HCT116 (cell line): ENCODE data around the gene ZBTB47.

ENCODE experiments used
- EGR1 ChIP-seq: IDR thresholded peaks from 2 replicates; pipeline ENCODE4 v1.6.1; 2012; ENCODE audit warnings: low read depth
- ELF1 ChIP-seq: IDR thresholded peaks from 2 replicates; pipeline ENCODE4 v1.6.1; 2012; ENCODE audit warnings: low read depth, borderline replicate concordance
- EZH2 ChIP-seq: fragments of 200-600 bp; sonication (generic); IDR thresholded peaks from 2 replicates; pipeline ENCODE4 v1.6.1; 2017; ENCODE audit warnings: antibody characterized with exemption, mixed run types
- JUND ChIP-seq: IDR thresholded peaks from 2 replicates; pipeline ENCODE4 v1.6.1; 2012
- POLR2A ChIP-seq: IDR thresholded peaks from 2 replicates; pipeline ENCODE4 v1.7.0; 2011; ENCODE audit warnings: borderline replicate concordance; ENCODE audit not compliant: insufficient read depth, insufficient read length; ENCODE audit errors: extremely low read depth
- RAD21 ChIP-seq: IDR thresholded peaks from 2 replicates; pipeline ENCODE4 v1.6.1; 2012; ENCODE audit warnings: low read depth, mild to moderate bottlenecking
- SP1 ChIP-seq: IDR thresholded peaks from 2 replicates; pipeline ENCODE4 v1.6.1; 2012; ENCODE audit warnings: low read depth
- SRF ChIP-seq: IDR thresholded peaks from 2 replicates; pipeline ENCODE4 v1.6.1; 2012; ENCODE audit warnings: low read depth
- TF ChIP-seq, protein P1 (sequence below), 3 experiments: fragments of 200-600 bp in 1 of 3; sonication (generic) in 1 of 3; IDR thresholded peaks in 2 of 3; conservative IDR thresholded peaks in 1 of 3; 2 replicates each; pipeline ENCODE4 v1.5.1; 2012 to 2017; ENCODE audit warnings: low read depth in 2 of 3, low read length in 2 of 3, antibody characterized with exemption in 1 of 3, borderline replicate concordance in 1 of 3, control low read depth in 1 of 3, mild to moderate bottlenecking in 1 of 3, mixed read lengths in 1 of 3, mixed run types in 1 of 3, moderate library complexity in 1 of 3; ENCODE audit not compliant: insufficient read depth in 1 of 3
- TF ChIP-seq, protein P2 (sequence below): IDR thresholded peaks from 2 replicates; pipeline ENCODE4 v1.6.1; 2011; ENCODE audit warnings: mild to moderate bottlenecking, low read length, moderate library complexity; ENCODE audit not compliant: insufficient replicate concordance; ENCODE audit errors: extremely low read depth
- TF ChIP-seq, protein P3 (sequence below): IDR thresholded peaks from 2 replicates; pipeline ENCODE4 v1.6.1; 2012

DNA sequence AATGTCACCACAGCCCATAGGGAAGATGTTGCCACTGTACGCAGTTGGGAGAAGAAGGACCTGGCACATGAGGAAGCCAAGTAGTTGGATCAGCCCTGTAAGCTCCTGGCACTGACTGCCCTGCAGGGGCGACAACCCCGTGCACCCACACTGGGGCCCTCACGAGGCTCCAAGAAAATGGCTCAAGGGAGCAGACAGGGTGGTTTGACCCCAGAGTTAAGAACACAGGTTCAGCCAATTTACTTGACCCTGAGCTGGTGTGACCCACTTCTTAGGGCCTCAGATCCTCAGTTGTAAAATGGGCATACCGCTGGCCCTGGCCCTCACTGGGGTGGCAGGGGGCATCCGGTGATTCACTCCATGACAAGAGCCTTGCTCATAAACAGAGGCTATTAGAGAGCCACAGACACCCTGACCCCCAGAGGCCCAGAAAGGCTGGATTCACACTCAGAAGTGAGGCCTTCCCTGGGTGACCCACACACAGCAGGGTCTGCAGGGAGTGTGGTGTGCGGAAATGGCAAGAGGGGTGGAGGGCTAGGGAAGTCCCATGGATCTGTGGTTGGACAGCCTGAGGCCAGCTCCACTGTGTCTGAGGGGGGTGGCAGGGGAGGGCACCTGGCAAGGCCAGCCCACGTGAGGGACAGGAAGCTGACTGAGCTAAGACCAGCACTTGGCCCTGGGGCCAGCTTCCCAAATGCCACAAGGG is 50.8 kb downstream of the ZBTB47 start:
- TF ChIP-seq SRF (no peak), POLR2A (no peak), EGR1 (no peak), RAD21 (no peak), EZH2 (no peak), JUND (no peak), ELF1 (no peak), SP1 (no peak)
- TF ChIP-seq, protein P1, sequence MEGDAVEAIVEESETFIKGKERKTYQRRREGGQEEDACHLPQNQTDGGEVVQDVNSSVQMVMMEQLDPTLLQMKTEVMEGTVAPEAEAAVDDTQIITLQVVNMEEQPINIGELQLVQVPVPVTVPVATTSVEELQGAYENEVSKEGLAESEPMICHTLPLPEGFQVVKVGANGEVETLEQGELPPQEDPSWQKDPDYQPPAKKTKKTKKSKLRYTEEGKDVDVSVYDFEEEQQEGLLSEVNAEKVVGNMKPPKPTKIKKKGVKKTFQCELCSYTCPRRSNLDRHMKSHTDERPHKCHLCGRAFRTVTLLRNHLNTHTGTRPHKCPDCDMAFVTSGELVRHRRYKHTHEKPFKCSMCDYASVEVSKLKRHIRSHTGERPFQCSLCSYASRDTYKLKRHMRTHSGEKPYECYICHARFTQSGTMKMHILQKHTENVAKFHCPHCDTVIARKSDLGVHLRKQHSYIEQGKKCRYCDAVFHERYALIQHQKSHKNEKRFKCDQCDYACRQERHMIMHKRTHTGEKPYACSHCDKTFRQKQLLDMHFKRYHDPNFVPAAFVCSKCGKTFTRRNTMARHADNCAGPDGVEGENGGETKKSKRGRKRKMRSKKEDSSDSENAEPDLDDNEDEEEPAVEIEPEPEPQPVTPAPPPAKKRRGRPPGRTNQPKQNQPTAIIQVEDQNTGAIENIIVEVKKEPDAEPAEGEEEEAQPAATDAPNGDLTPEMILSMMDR (IDR thresholded peaks at IDR 0.05 in 2 of 3, conservative IDR thresholded peaks at IDR 0.05 in 1 of 3; ENCODE audit: borderline replicate concordance in 1 of 3, insufficient read depth in 1 of 3, low read depth in 2 of 3, low read length in 2 of 3) = no peak
- TF ChIP-seq, protein P2, sequence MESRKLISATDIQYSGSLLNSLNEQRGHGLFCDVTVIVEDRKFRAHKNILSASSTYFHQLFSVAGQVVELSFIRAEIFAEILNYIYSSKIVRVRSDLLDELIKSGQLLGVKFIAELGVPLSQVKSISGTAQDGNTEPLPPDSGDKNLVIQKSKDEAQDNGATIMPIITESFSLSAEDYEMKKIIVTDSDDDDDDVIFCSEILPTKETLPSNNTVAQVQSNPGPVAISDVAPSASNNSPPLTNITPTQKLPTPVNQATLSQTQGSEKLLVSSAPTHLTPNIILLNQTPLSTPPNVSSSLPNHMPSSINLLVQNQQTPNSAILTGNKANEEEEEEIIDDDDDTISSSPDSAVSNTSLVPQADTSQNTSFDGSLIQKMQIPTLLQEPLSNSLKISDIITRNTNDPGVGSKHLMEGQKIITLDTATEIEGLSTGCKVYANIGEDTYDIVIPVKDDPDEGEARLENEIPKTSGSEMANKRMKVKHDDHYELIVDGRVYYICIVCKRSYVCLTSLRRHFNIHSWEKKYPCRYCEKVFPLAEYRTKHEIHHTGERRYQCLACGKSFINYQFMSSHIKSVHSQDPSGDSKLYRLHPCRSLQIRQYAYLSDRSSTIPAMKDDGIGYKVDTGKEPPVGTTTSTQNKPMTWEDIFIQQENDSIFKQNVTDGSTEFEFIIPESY = no peak
- TF ChIP-seq, protein P3, sequence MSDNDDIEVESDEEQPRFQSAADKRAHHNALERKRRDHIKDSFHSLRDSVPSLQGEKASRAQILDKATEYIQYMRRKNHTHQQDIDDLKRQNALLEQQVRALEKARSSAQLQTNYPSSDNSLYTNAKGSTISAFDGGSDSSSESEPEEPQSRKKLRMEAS = no peak
